ENCODE data around the gene CTSF.
"Not testable (repeated sequence)": the region's sequence is repeated elsewhere in the genome, so short reads cannot be mapped to it uniquely, and the experiment has no call there.

Gene CTSF

DNA sequence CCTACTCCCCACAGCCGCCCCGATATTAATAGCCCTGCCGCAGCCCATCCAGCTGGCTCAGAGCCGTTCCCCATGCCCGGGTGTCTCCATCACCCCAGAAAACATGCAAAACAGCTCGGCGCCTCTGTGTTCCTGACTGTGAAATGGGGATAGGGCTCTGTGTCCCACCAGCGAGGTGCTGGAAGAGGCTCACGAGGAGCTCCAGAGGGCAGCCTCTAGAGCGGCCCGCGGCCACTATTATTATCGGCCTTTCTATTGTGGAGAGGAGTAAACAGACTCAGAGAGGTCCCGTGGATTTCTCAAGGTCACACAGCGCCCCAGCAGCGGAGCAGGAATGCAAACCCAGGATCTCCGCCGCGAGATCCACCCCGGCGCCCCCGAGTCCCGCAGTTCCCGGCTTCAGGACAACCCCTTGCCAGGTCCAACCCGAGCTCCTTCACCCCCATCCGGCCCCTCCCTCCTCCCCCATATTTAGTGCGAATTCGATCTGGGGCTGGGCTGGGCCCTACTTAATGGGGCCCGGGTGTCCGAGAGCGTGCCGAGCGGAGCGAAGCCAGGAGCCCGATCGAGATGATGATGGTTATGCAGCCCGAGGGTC is 21.9 kb downstream of the CTSF start, which contains the start of gene ACTN3:
Gene ACTN3 (plus strand): TSS at position 536 of the 598 bp plus-strand sequence. CDS start 35 bp downstream, at position 571.
- Mint-ChIP-seq H3K4me3 (peak within 1 kb of the TSS; percentile 71), H3K9me3 (no peaks in the 10 kb centered on the region), H3K4me1 (peaks cover 82% of the 10 kb centered on the region), H3K27me3 (ENCODE audit: low read depth, poor library complexity) (peaks cover under 1% of the 10 kb centered on the region), H3K27ac (peak within 1 kb of the TSS; percentile 57), H3K36me3 (ENCODE audit: low read depth) (peaks cover 21% of the 10 kb centered on the region)
- TF ChIP-seq, protein P1, sequence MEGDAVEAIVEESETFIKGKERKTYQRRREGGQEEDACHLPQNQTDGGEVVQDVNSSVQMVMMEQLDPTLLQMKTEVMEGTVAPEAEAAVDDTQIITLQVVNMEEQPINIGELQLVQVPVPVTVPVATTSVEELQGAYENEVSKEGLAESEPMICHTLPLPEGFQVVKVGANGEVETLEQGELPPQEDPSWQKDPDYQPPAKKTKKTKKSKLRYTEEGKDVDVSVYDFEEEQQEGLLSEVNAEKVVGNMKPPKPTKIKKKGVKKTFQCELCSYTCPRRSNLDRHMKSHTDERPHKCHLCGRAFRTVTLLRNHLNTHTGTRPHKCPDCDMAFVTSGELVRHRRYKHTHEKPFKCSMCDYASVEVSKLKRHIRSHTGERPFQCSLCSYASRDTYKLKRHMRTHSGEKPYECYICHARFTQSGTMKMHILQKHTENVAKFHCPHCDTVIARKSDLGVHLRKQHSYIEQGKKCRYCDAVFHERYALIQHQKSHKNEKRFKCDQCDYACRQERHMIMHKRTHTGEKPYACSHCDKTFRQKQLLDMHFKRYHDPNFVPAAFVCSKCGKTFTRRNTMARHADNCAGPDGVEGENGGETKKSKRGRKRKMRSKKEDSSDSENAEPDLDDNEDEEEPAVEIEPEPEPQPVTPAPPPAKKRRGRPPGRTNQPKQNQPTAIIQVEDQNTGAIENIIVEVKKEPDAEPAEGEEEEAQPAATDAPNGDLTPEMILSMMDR (IDR thresholded peaks at IDR 0.05), result no peak
- DNase-seq, result peak; percentile 64

DNA sequence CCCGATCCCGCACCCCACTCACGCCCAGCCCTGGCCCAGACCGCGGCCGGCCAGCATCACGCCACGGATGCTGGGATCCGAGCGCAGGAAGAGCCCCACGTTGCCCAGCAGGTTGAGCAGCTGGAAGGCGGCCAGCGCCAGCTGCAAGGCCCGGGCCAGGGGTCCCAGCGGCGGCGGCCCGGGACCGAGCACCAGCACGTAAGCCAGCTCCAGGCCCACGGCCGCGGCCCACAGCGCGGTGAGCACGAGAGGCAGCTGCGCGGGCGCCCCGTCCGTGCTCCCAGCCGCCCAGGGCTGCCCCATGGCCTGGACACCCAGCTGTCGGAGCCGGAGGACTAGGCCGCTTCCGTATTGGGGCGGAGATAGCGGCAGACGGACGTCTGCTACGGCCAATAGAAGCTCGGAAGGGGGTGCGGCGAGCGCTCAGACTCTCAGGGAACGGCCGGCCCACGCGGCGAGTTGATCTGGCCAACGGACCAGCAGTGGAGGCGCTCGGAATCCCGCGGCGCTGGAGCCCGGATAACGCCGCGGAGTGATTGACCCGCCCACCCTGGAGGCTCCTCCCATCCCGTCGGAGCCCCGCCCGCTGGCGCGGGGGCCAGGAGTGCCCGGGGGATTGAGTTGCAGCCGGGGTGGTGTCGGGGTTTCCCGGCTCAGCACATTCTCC is 22.6 kb downstream of the CTSF start, which contains the start of gene ZDHHC24:
Gene ZDHHC24 (minus strand): TSS at position 348 of the 667 bp plus-strand sequence. CDS start 45 bp downstream, at position 303.
- Mint-ChIP-seq H3K4me1 (peaks cover 85% of the 10 kb centered on the region), H3K36me3 (ENCODE audit: low read depth) (peaks cover 16% of the 10 kb centered on the region), H3K27me3 (ENCODE audit: low read depth, poor library complexity) (peaks cover 3% of the 10 kb centered on the region), H3K9me3 (no peaks in the 10 kb centered on the region), H3K27ac (peak within 1 kb of the TSS; percentile 57), H3K4me3 (peak within 1 kb of the TSS; percentile 88)
- TF ChIP-seq, protein P1 (IDR thresholded peaks at IDR 0.05), result no peak
- DNase-seq, result peak; percentile 97

DNA sequence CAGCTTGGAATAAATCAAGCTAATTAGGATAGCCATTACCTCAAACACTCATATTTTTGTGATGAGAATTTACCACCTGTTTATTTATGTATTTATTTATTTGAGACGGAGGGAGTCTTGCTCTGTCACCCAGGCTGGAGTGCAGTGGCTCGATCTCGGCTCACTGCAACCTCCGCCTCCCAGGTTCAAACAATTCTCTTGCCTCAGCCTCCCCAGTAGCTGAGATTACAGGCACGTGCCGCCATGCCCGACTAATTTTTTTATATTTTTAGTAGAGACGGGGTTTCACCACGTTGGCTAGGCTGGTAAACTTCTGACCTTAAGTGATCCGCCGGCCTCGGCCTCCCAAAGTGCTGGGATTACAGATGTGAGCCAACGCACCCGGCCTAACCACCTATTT is 23.5 kb downstream of the CTSF start:
- H3K27ac Mint-ChIP-seq; DNase-seq; H3K9me3 Mint-ChIP-seq; H3K36me3 Mint-ChIP-seq (ENCODE audit: low read depth); H3K27me3 Mint-ChIP-seq (ENCODE audit: low read depth, poor library complexity): not testable (repeated sequence)
- peak overlapping the region; percentile 88 for H3K4me3 Mint-ChIP-seq
- H3K4me1 Mint-ChIP-seq, result peaks cover 77% of the 10 kb centered on the region

DNA sequence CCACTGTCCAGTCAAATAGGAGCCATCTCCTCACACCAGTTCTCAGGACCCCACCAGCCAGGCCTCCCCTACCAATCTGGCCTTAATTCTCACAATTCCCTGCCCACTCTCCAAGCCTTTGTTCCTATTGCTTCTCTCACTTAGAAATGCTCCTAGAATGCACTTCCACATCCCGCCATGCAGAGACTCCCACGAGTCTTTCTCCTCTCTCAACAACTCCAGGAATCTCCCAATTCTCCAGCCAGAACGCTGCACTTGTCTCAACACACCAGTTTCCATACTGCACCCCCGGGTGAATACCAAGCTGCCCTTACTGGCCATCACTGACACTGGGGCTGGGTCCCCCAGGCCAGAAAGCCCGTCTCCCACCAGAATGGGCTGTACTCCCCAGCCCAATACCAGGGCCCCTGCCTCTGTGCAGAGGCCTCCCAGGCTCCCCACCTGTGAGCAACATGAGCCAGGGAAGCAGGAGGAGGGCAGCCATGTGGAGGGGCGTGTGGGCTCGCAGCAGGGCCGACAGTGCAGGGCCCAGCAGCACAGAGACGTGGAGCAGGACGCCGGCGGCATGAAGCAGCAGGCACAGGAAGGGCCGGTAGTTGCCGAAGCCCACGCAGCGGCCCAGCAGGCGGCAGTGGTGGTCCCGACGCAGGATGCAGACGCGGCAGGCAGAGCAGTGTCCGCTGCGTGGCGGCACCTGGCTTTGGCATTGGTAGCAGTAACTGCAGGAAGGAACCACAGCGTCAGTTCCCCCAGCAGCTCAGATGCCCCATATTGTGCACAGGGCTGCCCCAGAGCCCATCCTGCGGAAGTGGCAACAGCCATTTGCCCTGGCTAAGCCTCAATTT is 24.9 kb downstream of the CTSF start:
- Mint-ChIP-seq H3K36me3 (ENCODE audit: low read depth) (peaks cover 11% of the 10 kb centered on the region), H3K27ac (peak overlapping the region; percentile 61), H3K4me3 (peak overlapping the region; percentile 68), H3K9me3 (no peaks in the 10 kb centered on the region), H3K27me3 (ENCODE audit: low read depth, poor library complexity) (peaks cover 3% of the 10 kb centered on the region), H3K4me1 (peaks cover 71% of the 10 kb centered on the region)
- TF ChIP-seq, protein P1 (IDR thresholded peaks at IDR 0.05), result peak; percentile 36
- peak; percentile 70 for DNase-seq

DNA sequence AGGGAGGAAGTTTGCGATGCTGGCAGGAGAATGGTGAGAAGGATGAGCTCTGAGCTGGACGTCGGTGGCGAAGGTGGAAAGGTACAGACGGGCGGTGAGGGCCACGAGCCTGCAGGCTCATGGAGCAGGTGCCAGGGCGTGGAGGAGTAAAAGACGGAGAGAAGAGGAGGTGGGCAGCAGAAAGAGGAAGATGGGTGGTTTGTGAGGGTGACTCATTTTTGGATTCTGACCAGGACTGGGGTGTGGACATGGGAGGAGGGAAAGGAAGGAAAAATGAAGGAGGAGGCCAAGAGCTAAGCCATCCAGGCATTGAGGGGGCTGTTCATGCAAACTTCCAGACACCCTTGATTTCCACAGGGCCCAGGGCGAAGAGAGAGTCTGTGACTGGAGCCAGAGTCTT is 26.0 kb downstream of the CTSF start:
- H3K36me3 Mint-ChIP-seq (ENCODE audit: low read depth), result peaks cover 16% of the 10 kb centered on the region
- H3K9me3 Mint-ChIP-seq, result no peaks in the 10 kb centered on the region
- TF ChIP-seq, protein P1 (IDR thresholded peaks at IDR 0.05), result no peak
- no peak for DNase-seq
- H3K4me1 Mint-ChIP-seq, result peaks cover 62% of the 10 kb centered on the region
- peaks cover 3% of the 10 kb centered on the region for H3K27me3 Mint-ChIP-seq (ENCODE audit: low read depth, poor library complexity)
- peak overlapping the region; percentile 61 for H3K27ac Mint-ChIP-seq
- peak overlapping the region; percentile 39 for H3K4me3 Mint-ChIP-seq

DNA sequence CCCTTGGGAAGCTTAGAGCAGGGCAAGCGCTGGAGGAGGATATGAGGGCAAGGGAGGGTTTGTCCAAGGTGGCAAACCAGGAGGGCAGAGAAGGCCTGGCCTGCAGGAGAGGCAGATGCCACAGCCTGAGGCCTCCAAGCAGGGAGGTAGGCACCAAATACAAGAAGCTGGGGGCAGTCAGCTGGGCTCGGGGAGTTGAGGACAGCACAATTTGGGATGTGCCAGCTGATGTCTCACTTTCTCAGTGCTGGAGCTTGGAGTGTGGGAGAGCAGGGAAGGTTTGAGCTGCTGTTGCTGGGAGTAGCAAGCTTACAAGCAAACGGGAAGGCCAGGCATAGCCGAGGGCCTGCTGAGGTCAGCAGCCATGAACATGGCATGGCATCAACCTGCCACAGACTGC is 26.5 kb downstream of the CTSF start:
- Mint-ChIP-seq H3K4me1 (peaks cover 58% of the 10 kb centered on the region), H3K36me3 (ENCODE audit: low read depth) (peaks cover 21% of the 10 kb centered on the region), H3K9me3 (no peaks in the 10 kb centered on the region), H3K27me3 (ENCODE audit: low read depth, poor library complexity) (peaks cover 3% of the 10 kb centered on the region), H3K27ac (peak overlapping the region; percentile 83), H3K4me3 (peak overlapping the region; percentile 60)
- TF ChIP-seq, protein P1 (IDR thresholded peaks at IDR 0.05), result no peak
- no peak for DNase-seq

DNA sequence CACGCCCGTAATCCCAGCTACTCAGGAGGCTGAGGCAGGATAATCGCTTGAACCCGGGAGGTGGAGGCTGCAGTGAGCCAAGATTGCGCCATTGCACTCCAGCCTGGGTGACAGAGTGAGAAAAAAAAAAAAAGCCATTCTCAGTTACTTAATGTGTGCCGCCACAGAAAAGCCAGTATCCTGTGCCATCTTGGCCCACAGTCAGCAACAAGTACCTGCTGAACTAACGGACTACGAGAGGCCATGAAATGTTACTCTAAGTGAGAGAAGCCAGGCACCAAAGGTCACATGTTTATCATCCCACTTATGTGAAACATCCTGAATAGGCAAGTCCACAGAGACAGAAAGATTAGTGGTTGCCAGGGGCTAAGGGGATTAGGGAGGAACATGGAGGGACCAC is 27.8 kb downstream of the CTSF start:
- not testable (repeated sequence) for DNase-seq; H3K27ac Mint-ChIP-seq; H3K4me3 Mint-ChIP-seq; H3K9me3 Mint-ChIP-seq; H3K27me3 Mint-ChIP-seq (ENCODE audit: low read depth, poor library complexity)
- Mint-ChIP-seq H3K4me1 (peaks cover 52% of the 10 kb centered on the region), H3K36me3 (ENCODE audit: low read depth) (peaks cover 34% of the 10 kb centered on the region)

Measured in nephron progenitor cell (in vitro differentiated cells).